Measurements from ENCODE around the gene OCA2.
"Not testable (repeated sequence)": the region's sequence is repeated elsewhere in the genome, so short reads cannot be mapped to it uniquely, and the experiment has no call there.

OCA2 gene

GRCh38 chr15:28001641-28002040, 97.5 kb downstream of the OCA2 start:
- no peak for DNase-seq (ENCODE audit: low read depth)

DNA sequence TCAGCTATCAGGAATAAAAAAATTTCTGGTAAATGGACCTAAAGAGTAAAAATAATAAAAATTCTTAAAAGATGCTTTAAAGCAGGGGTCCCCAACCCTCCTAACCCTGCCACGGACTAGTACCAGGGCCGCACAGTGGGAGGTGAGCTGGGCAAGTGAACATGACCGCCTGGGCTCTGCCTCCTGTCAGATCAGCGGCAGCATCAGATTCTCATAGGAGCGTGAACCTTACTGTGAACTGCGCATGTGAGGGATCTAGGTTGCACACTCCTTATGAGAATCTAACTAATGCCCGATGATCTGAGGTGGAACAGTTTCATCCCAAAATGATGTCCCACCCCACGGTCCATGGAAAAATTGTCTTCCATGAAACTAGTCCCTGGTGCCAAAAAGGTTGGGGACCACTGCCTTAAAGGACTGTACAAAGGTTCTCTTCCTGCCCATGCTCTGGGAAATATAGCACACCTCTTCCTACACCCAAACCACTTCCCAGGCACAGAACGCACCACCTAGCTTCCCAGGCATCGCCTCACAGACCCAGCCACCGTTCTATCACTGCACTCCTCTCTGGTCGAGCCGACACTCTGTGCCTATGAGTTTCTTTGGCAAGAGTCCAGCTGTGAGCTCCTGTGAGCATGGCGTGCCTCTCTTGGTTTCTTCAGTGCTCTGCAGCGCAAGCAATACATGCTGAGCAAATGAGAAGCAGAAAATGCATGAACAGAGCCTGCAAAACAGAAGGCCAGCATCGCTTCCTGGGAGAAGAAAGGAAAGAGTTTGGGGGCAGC, 104.9 kb downstream of the OCA2 start:
- no peak for DNase-seq (ENCODE audit: low read depth)

DNA sequence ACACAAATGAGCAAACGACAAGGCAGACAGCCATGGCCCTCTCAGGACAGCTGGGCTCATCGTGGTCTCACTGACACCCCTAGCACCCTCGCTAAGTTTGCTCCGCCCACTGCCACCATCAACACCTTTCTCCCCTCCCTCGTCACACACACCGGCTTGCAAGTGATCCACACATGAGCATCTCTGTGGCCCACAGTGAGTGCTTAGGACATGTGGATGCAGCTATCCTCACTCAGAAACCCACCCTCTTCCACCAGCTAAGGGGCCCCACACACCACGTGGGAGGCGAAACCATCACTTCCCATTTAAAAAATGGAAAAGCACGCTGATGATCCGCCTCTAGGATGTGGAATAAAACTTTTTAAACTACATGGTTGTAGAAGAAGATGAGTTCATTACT, 105.6 kb downstream of the OCA2 start:
- DNase-seq (ENCODE audit: low read depth), result no peak

DNA sequence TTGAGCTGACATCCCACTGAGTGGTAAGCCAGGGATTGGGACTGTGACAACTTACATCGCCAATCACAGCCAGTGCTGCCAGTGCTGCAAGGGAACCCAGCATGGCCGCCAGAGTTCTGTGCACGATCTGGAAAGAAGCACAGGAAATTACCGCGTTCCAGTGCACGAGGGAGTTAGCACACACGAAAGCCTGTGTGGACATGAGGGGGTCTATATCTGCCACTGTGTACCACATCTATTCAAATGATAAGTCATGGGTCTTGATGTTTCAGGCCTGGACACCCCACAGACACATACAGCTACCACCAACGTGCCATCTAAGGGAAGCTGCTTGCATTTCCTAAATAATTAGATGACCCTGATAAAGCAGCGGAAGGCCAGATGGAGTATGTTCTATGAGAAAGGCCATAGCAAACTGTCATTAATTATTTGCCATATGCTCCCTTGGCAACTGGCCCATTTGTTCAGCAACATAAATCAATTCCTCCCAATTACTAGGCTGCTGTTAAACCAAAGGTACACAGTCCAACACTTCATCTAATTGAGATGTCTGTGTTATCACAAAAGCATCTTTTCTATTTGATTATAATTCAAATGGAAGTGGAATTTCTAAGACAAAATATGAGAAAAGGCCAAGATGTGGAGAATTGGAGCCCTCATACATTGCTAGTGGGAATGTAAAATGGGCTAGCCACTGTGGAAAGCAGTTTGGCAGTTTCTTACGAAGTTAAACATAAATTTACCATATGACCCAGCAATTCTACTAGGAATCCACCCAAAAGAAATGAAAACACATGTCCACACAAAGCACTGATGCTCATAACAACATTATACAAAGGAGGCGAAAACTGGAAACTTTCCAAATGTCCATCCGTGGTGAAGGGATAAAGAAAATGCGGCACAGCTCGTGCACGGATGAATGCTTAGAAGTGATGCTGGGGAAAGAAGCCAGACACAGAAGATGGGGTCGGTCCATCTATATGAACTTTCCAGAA, 108.3 kb downstream of the OCA2 start:
- DNase-seq (ENCODE audit: low read depth), result no peak

DNA sequence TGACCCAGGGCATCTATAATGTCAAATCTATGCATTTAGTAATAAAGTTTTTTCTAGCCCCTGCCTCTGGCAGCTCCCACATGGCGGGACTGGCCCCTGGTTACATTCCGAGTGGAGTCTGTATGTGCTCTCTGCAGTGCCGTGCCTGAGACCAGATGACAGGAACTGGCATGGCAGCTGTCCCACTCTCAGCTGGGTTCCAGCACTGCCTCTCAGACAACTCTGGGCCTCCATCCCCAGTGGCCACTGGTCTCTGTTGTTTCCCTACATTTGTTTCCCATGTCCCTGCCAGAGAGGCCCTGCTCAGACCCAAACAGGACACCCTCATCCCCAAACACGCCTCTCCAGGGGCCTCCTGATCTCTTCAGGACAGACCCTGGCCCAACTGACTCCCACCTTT, 109.3 kb downstream of the OCA2 start:
- DNase-seq (ENCODE audit: low read depth), result no peak

DNA sequence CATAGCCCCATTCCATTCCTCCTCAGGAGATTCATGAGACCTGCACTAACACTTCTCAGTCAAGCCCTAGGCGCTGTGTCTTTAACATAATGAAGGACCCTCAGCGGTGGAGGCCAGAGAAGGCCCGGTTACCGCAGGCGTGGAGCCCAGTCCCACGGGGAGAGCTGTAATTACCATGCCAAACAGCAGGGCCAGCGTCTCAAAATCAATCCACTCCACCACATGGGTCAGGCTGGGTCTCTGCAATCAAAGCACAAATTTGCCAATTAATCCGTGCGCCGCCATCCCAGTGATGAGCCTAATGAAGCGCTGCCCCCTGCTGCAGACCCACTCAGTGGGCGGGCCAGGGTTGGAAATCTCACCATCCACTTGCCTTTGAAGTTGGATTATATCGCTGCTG, 109.7 kb downstream of the OCA2 start:
- no peak for DNase-seq (ENCODE audit: low read depth)

DNA sequence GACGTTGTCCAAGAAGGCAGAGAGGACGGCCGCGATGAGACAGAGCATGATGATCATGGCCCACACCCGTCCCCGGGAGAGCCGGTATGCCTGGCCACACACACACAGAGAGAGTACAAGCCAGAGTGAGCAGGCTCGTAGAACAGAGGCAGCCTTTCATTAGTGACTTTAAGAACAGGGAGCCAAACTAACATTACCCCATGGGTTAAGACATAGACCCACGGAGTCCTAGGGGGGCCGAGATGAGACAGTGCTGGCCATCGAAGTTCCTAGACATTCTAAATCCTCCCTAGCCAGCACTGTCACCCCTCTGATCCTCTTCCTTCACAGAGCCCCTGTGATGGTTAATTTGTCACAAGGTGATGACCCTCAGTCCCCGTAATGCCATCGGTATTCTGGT, 114.0 kb downstream of the OCA2 start:
- no peak for DNase-seq (ENCODE audit: low read depth)

- no peak for DNase-seq (ENCODE audit: low read depth)
These were observed 115.6 kb downstream of the OCA2 start for GRCh38 chr15:27983496-27983895.

DNA sequence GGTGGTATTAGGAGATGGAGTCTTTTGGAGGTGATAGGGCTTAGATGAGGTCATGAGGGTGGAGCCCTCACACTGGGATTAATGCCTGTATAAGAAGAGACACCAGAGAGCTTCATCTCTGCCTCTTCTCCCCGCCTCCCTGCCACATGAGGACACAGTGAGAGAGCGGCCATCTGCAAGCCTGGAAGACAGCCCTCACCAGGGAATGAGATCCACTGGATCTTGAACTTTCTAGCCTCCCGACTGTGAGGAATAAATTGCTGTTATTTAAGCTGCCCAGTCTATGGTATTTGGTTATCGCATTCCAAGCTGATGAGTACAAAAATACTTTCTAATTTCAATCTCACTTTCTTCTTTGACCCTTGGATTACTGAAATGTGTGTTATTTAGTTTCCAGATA, 121.4 kb downstream of the OCA2 start:
- DNase-seq (ENCODE audit: low read depth), result no peak

- no peak for DNase-seq (ENCODE audit: low read depth)
These were observed 125.2 kb downstream of the OCA2 start for GRCh38 chr15:27973886-27974285.

DNA sequence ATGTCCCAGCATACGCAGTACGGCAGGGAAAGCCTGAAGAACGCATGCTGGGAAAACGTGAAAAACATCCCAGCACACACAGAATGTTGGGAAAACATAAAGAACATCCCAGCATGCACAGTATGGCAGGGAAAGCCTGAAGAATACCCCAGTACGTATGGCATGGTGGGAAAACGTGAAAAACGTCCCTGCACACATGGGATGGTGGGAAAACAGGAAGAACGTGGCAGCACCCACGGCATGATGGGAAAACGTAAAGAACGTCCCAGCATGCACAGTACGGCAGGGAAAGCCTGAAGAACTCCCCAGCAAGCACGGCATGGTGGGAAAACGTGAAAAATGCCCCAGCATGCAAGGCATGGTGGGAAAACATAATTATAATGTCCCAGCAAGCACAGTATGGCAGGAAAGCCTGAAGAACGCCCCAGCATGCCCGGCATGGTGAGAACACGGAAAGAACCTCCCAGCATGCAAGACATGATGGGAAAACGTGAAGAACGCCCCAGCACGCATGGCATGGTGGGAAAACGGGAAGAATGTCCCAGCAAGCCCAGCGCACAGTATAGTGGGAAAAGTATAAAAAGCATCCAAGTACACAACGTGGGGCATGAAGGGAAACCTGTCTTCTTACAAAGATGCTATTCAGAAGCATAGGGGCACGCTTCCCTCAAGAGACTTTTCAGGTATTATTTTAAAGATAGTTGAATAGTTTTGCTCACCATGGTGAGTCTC, 128.3 kb downstream of the OCA2 start:
- no peak for DNase-seq (ENCODE audit: low read depth)

- no peak for DNase-seq (ENCODE audit: low read depth)
These were observed 131.6 kb downstream of the OCA2 start for GRCh38 chr15:27967541-27967940.

GRCh38 chr15:27965546-27965945, 133.6 kb downstream of the OCA2 start:
- DNase-seq (ENCODE audit: low read depth), result no peak

DNA sequence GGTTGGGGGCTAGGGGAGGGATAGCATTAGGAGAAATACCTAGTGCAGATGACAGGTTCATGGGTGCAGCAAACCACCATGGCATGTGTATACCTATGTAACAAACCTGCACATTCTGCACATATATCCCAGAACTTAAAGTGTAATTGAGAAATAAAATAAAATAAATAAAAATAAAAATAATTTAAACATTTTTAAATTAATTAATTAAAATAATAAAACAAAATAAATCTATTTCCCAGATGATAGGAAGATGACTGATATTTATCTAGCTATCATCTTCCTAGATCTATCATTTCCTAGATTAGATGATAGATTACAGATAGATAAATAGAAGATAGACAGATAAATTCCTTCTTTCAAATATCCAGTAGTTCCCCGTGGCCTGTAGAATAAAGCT, 137.3 kb downstream of the OCA2 start:
- DNase-seq (ENCODE audit: low read depth), result no peak

DNA sequence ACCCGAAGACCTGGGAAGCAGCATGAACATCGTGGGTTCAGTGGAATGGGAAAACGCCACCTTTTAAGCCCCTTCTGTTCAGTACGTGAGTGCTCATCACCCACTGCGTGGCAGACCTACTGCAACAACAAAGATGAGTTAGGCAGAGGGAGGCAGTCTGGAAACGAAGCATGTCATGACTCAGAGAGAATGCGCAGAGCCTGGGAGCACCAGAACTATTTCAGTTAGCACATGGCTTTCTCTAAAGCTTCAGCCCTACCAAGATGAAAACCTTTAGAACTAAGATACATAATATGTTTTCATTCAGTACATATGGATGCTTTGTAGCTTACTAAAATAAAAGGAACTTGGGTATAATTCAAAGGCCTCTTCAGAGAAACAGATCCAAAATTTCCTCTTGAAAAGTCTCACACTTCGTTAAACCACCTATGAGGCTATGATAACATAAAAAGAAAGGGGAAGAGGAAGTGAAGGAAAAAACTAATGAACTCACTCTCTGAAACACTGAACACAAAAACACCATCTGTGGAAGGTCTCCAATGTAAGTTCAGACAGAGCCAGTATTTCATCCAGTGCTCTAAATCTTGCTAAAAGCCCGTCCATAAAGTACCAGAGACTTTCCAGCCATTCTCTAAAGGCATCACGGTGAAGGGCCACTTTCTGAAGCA, 140.1 kb downstream of the OCA2 start:
- no peak for DNase-seq (ENCODE audit: low read depth)

- no peak for DNase-seq (ENCODE audit: low read depth)
These were observed 142.8 kb downstream of the OCA2 start for GRCh38 chr15:27956285-27956684.

- DNase-seq (ENCODE audit: low read depth), result no peak
These were observed 144.0 kb downstream of the OCA2 start for GRCh38 chr15:27955087-27955486.

DNA sequence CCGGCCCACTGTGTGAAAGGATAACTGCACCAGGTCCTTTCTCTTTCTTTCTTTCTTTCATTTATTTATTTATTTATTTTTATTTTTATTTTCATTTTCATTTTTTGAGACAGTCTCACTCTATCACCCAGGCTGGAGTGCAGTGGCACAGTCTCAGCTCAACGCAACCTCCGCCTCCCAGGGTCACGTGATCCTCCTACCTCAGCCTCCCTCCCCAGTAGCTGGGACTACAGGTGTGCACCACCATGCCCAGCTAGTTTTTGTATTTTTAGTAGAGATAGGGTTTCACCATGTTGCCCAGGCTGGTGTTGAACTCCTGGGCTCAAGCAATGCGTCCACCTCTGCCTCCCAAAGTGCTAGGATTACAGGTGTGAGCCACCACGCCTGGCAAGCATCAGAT, 146.5 kb downstream of the OCA2 start:
- not testable (repeated sequence) for DNase-seq (ENCODE audit: low read depth)

- no peak for DNase-seq (ENCODE audit: low read depth)
These were observed 147.8 kb downstream of the OCA2 start for GRCh38 chr15:27951191-27951890.

DNA sequence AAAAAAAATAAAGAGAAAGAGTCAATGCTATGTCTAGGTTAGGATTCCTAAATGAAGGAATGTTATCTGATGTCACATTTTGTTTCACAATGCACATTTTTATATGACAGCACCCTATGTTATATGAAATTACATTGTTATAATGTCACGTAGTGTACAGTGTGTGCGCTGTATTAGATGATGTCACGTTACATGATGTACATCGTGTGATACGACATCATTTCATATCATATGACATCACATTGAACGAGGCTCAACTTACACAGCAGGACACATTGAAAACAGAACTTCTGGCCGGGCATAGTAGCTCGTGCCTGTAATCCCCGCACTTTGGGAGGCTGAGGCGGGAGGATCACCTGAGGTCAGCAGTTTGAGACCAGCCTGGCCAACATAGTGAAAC, 150.0 kb downstream of the OCA2 start:
- no peak for DNase-seq (ENCODE audit: low read depth)

DNA sequence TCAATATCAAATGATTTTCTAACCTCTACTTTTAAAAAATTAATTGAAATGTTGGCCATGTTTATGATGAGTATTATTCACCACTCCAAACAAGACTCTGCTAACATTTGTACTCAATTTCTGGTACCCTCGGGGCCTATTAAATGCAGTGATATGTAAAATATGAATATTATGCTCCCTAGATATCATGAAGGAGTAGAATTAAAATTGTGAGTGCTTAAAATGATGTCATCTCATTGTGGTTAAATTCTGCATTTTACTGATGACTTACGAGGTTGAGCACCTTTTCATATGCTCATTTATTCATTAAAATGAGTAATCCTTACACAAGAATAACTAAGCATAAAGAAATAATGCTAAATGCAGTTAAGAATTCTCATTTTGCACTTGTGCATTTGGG, 159.9 kb downstream of the OCA2 start:
- no peak for DNase-seq (ENCODE audit: low read depth)
